Right cardiac atrium (tissue), 5 donors: ENCODE results near the gene PTPN4. TPM values are rescaled to one million over a fixed set of nuclear protein-coding genes. Genes with fewer than 3 reads are reported as not detected.

ENCODE experiments used
- ATAC-seq, 2 donors: fragments of 200-7000 bp; cut with Tn5 transposase; one replicate each; pipeline versions ENCODE4 v1.8.0 to v1.9.1; 2020; ENCODE audit warnings: moderate library complexity in 2 of 2, mild to moderate bottlenecking in 1 of 2
- DNase-seq, 3 donors: peaks; one replicate each; pipeline ENCODE4 v3.0.0-alpha.2; 2020
- H3K27ac ChIP-seq: one replicate; pipeline ENCODE4 v1.5.1; 2013; ENCODE audit warnings: mild to moderate bottlenecking, low read length, control low read depth, moderate library complexity
- H3K27me3 ChIP-seq: one replicate; pipeline ENCODE4 v1.6.1; 2013; ENCODE audit not compliant: control insufficient read depth, insufficient read depth
- H3K4me1 ChIP-seq: one replicate; pipeline ENCODE4 v1.6.1; 2013; ENCODE audit warnings: low read length; ENCODE audit not compliant: control insufficient read depth, insufficient read depth
- H3K4me3 ChIP-seq: one replicate; pipeline ENCODE4 v1.5.1; 2013; ENCODE audit warnings: low read length, control low read depth
- H3K9me3 ChIP-seq: one replicate; pipeline ENCODE4 v1.6.1; 2013; ENCODE audit warnings: low read length; ENCODE audit not compliant: control insufficient read depth
- WGBS: extraction: QIAGEN DNeasy Blood & Tissue Kit; methylation state at CpG from one replicate; pipeline ENCODE4 v1.1.7; 2013; 5-methylcytosine and 5-hydroxymethylcytosine counted together
- intact Hi-C, 4 donors: fragments of 100-400 bp; cut with DNase I; formaldehyde crosslinking; loops; one replicate each; pipeline versions ENCODE4 v1.11.0 to v1.14.0; 2022 to 2023
- long read RNA-seq, 4 donors: library from polyadenylated mRNA; unstranded; transcript quantifications; one replicate each; pipeline ENCODE4 v2.0.0, GENCODE V29; 2020 to 2021
- polyA plus RNA-seq: library from polyadenylated mRNA; stranded (reverse); fragments of 200-250 nt; gene quantifications from one replicate; pipeline ENCODE4 v1.2.3, GENCODE V29; 2013
- total RNA-seq, 4 donors: library from RNA; stranded (reverse); fragmentation: NEBNext Ultra II Directional; extraction: Animal tissue kit (Norgen Biotek cat#: 25700); gene quantifications; one replicate each; pipeline ENCODE4 v1.2.1, GENCODE V29; 2021
- donor health status: healthy with polysubstance abuse.
- donor health status: DM: no; HTN: yes; CAD: no.
- donor health status: DM: no; HTN: no; CAD: no.
- donor health status: DM: no; HTN: yes; CAD: no; lungs with severe emphysema.
- donor health status: DM: yes; HTN: yes; CAD: no.

The PTPN4 gene, protein sequence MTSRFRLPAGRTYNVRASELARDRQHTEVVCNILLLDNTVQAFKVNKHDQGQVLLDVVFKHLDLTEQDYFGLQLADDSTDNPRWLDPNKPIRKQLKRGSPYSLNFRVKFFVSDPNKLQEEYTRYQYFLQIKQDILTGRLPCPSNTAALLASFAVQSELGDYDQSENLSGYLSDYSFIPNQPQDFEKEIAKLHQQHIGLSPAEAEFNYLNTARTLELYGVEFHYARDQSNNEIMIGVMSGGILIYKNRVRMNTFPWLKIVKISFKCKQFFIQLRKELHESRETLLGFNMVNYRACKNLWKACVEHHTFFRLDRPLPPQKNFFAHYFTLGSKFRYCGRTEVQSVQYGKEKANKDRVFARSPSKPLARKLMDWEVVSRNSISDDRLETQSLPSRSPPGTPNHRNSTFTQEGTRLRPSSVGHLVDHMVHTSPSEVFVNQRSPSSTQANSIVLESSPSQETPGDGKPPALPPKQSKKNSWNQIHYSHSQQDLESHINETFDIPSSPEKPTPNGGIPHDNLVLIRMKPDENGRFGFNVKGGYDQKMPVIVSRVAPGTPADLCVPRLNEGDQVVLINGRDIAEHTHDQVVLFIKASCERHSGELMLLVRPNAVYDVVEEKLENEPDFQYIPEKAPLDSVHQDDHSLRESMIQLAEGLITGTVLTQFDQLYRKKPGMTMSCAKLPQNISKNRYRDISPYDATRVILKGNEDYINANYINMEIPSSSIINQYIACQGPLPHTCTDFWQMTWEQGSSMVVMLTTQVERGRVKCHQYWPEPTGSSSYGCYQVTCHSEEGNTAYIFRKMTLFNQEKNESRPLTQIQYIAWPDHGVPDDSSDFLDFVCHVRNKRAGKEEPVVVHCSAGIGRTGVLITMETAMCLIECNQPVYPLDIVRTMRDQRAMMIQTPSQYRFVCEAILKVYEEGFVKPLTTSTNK
- total RNA-seq (10 to 100 TPM; 28.4 to 42.6 (median 38.7) TPM), polyA plus RNA-seq (6.5 TPM)
- long read RNA-seq, donor 1, full-length matches to known transcripts: 9 of 20 reads
- long read RNA-seq, donor 1, partial matches to known transcripts: 4 of 20 reads
- long read RNA-seq, donor 1, other reads (novel, unspliced or antisense): 7 of 20 reads
- long read RNA-seq, donor 2, full-length matches to known transcripts: 3 of 8 reads
- long read RNA-seq, donor 2, partial matches to known transcripts: 1 of 8 reads
- long read RNA-seq, donor 2, other reads (novel, unspliced or antisense): 4 of 8 reads
- long read RNA-seq, donor 3, full-length matches to known transcripts: 13 of 44 reads
- long read RNA-seq, donor 3, partial matches to known transcripts: 10 of 44 reads
- long read RNA-seq, donor 3, other reads (novel, unspliced or antisense): 21 of 44 reads
- long read RNA-seq, donor 4, full-length matches to known transcripts: 4 of 7 reads
- long read RNA-seq, donor 4, partial matches to known transcripts: 1 of 7 reads
- long read RNA-seq, donor 4, other reads (novel, unspliced or antisense): 2 of 7 reads

DNA sequence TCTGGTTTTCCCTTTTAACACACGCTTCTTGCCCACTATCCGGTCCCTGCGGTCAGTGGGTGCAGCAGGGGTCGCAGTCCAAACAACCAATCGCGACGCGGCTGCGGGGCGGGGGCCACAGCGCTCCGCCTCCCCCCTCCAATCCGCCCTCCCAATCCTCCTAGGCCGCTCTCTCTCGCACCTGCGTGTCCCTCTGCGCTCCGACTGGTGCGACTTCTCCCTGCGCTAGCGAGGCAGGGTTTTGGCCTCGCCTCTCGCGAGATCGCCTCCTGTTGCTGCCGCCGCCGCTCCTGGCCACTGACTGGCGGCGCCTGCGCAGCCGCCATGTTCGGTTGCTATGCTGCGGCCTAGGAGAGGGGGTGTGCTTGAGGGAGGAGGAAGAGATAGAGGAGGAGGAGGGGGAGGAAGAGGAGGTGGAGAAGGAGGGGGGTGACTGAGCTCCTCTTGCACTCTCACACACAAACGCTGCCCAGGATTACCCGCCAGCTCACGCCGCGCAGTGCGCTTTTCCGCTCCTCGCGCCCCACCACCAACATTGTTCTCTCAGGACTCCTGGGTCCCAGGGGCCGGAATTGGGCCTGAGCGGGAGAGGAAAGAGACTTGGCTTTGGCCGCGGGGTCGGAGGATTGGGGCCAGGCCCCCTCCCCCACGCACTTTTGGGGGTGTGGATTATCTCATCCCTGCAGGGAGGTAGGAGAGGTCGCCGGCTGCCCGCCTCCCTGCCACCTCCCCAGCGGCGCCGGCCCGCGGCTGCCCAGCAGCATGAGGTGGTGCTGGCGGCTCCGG lies at the start of gene PTPN4:
Gene PTPN4, plus strand, starts transcription at position 472 of the 786 bp plus-strand sequence. CDS start 49,932 bp downstream, outside the sequence.
- peak within 1 kb of the TSS; percentile 98 for H3K27ac ChIP-seq
- under 1% methylated on average over 59 of the region's 59 CpGs for WGBS
- intact Hi-C loops: loop anchor here in 2 of 4 donors (5.0 to 10.0 kb wide), 4 partner anchors 63 to 415 kb away; no protein-coding TSS in a partner anchor

DNA sequence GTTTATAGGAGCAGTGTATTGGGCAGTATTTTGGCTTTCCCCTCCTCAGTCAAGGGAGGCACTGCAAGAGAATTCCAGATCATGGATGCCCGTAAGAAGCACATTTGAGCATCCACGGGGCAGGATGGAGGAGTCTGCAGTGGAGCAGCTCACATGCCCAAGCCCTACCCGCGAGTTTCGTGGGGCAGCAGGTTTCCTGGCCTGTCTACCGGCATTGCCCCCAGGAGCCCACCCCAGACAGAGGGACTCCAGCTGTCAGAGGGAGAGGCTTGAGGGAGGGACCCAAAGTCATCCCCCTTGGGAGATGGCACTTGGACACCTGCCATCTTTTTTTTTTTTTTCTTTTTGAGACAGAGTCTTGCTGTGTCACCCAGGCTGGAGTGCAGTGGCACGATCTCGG lies 49.4 kb upstream of the PTPN4 start:
- DNase-seq: no peak
- no peaks in the 10 kb centered on the region for H3K27me3 ChIP-seq
- peaks cover 4% of the 10 kb centered on the region for H3K4me1 ChIP-seq
- 84% methylated on average over 8 of the region's 8 CpGs for WGBS
- H3K27ac ChIP-seq: no peak overlapping the region
- intact Hi-C loops: no loop called here
- no peak overlapping the region for H3K4me3 ChIP-seq
- no peaks in the 10 kb centered on the region for H3K9me3 ChIP-seq
- ATAC-seq: no peak

More for the DNA sequence above, at the start of gene PTPN4:
- DNase-seq (peak; percentile 97 to 99 (median 99)), ATAC-seq (peak; percentile 99)
- Histone ChIP-seq H3K27me3 (no peaks in the 10 kb centered on the region), H3K4me3 (peak within 1 kb of the TSS; percentile 97), H3K9me3 (no peaks in the 10 kb centered on the region), H3K4me1 (no peaks in the 10 kb centered on the region)

DNA sequence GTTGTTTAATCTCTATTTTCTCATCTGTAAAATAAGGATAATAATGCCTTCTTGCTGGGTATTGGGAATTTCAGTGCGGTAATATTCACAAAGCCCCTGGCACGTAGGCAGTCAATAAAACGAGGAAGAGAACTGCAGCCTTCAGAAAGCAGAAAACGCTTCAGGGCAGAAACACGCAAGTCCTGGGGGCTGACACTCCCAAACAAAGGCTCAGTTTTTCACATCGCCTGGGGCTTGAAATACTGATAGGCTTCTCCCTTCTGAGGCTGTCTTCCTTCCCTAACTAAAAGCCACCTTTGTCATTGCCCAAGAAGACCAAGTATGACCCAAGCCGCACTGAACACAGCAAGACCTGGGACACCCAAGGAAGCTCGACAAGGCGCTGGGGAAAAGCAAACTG lies 48.4 kb upstream of the PTPN4 start:
- no peaks in the 10 kb centered on the region for H3K9me3 ChIP-seq
- H3K4me3 ChIP-seq: no peak overlapping the region
- ATAC-seq: no peak
- intact Hi-C loops: no loop called here
- H3K27ac ChIP-seq: no peak overlapping the region
- no peaks in the 10 kb centered on the region for H3K27me3 ChIP-seq
- WGBS: 90% methylated on average over 9 of the region's 9 CpGs
- H3K4me1 ChIP-seq: peaks cover 4% of the 10 kb centered on the region
- no peak for DNase-seq

DNA sequence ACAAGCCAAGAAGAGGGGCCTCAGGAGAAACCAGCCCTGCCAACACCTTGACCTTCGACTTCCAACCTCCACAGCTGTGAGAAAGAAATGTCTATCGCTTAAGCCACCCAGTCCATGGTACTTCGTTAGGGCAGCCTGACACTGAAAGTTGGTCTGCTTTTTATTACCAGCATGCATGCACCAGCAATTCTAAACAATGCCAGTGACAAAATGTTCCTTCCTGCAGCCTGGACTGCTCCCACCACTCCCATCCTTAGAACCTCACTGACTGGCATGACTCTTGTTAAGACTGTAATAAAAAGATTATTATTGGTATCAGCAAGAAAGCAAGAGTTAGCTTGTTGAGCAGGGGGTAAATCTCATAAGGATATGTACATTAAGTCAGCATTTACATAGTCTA lies 47.2 kb upstream of the PTPN4 start:
- no peak for ATAC-seq
- intact Hi-C loops: no loop called here
- Histone ChIP-seq H3K27me3 (no peaks in the 10 kb centered on the region), H3K27ac (no peak overlapping the region), H3K4me1 (peaks cover 4% of the 10 kb centered on the region), H3K4me3 (no peak overlapping the region), H3K9me3 (no peaks in the 10 kb centered on the region)
- 88% methylated on average over 3 of the region's 3 CpGs for WGBS
- DNase-seq: no peak

DNA sequence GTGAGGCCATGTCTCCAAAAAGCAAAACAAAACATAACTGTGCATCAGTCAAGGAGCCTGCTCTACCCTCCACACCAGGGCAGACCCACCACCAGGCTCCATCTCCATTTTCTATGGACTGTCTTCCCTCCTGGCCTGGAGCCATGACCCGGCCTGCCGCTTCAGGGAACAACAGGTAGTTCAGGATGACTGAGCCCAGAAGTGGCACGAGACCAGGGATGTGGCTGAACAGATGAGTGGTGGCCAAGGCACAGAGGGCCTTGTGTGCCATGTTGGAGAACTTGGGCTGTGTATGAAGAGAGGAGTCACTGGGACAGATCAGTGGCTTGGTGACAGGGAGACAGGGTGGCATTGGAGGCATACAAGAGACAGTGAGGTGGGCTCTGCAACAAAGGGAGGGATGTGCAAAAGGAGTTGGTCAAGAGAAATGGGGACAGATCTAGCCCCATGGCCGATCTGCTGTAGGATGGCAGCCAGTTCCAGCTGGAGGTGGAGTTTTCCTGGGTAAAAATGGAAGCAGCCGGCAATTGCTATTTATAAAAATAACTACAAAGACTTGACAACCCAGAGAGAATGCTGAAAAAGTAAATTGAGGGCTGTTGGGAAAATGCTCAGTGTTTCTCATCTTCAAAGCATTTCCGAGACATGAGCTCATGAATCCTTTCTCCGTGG lies 45.8 kb upstream of the PTPN4 start:
- intact Hi-C loops: no loop called here

DNA sequence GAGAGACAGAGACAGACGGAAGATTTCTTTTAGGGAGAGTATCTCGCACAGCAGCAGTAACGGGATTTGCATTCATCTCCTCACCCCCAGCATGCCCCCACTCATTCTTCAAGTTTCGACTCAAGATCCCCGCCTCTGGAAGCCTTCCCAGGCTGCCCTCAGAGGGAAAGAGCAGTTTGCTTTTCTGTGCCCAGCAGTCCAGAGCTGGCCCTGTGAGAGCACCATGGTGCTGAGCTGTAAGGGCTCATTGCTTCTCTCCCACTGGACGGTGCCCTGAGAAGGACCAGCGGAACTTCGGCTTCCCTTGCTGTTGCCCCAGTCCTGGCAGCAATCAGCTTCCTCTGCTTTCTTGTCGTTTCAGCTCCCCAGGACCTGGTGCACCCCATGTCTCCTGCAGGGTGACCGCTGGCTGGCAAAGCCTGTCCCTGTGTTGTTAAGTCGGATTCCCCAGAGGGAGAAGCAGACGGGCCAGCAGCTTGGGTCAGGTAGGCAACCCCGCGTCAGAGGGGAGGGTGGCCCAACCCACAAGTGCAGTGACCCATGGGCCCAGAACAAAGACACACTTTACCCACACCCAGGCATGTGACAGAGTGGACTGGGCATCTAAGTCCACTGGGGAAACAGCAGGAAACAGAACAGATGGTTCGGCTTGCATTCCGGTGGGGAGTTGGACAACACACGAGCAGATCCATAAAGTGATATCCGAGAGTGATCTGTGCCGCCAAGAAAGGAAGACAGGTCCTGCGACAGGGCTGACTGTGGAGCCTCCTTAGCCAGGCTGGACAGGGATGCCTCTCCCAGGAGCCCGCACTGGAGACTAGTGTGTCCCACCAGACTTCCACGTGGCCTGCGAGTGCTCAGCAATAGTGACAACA lies 44.1 kb upstream of the PTPN4 start:
- ATAC-seq: no peak
- intact Hi-C loops: no loop called here
- 85% methylated on average over 23 of the region's 23 CpGs for WGBS

More for the DNA sequence above, 45.8 kb upstream of the PTPN4 start:
- no peak for DNase-seq
- Histone ChIP-seq H3K27ac (no peak overlapping the region), H3K4me3 (no peak overlapping the region), H3K27me3 (no peaks in the 10 kb centered on the region), H3K4me1 (peaks cover 4% of the 10 kb centered on the region), H3K9me3 (no peaks in the 10 kb centered on the region)
- WGBS: 73% methylated on average over 7 of the region's 7 CpGs
- ATAC-seq: no peak

DNA sequence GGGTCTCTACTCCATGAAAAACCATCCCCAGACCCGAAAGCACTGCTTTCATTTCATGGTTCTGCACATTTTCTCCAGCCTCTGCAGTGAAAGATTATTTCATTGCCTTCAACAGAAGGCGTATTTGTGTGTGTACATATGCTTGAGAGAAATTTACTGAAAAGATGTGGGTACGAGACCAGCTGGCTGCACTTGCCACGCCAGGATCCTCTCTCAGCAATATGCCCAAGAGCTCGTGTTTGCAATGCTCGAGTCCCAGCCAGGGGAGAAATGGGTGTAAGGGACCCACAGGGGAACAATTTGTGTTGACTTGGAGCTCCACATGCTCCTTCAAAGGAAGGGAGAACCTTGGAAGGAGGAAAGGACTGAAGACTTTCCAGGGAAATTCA lies 43.4 kb upstream of the PTPN4 start:
- Histone ChIP-seq H3K27ac (no peak overlapping the region), H3K9me3 (no peaks in the 10 kb centered on the region), H3K27me3 (no peaks in the 10 kb centered on the region), H3K4me1 (peaks cover 4% of the 10 kb centered on the region), H3K4me3 (no peak overlapping the region)
- no peak for DNase-seq
- intact Hi-C loops: no loop called here
- WGBS: 88% methylated on average over 6 of the region's 6 CpGs
- no peak for ATAC-seq

More for the DNA sequence above, 44.1 kb upstream of the PTPN4 start:
- Histone ChIP-seq H3K4me3 (no peak overlapping the region), H3K27ac (no peak overlapping the region), H3K9me3 (no peaks in the 10 kb centered on the region), H3K4me1 (peaks cover 4% of the 10 kb centered on the region), H3K27me3 (no peaks in the 10 kb centered on the region)
- DNase-seq: no peak

DNA sequence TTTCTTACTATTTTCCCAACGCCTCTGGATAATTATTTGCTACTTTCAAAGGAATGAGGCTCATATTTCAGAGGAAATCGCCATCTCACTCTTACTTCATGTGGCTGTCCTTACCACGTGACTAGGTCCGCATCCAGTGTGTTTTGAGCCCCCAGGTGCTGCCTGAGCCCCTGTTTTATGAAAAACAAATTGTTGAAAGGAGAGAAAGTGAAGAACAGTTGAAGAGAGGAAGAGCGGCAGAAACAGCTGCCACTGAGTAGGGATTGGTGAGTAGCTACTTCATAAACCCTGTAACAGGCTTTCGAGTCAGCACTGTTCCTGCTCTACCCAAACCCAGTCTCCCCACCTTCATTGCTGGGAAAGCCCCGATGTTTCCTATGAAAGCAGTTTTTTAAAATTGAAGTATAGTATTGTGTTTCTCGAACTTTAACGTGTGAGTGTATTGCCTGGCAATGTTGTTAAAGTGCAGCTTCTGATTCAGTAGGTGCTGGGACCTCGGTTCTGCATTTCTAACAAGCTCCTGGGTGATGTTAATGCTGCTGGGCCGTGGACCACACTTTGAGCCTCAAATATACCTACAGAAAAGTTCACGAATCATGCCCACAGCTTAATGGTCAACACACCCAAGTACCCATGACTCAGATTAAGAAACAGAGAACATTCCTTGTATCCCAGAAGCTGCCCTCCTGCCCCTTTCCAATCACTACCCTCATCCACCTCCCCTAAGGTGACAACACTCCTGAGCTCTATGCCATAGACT lies 41.0 kb upstream of the PTPN4 start:
- intact Hi-C loops: no loop called here
- no peaks in the 10 kb centered on the region for H3K9me3 ChIP-seq
- H3K27ac ChIP-seq: no peak overlapping the region
- H3K4me1 ChIP-seq: peaks cover 4% of the 10 kb centered on the region
- 86% methylated on average over 12 of the region's 12 CpGs for WGBS
- H3K4me3 ChIP-seq: no peak overlapping the region
- no peak for ATAC-seq
- no peak for DNase-seq
- H3K27me3 ChIP-seq: no peaks in the 10 kb centered on the region
